A549 treated with DMSO at 1 μM for 4 hours (cell line): ENCODE measurements around the gene RSPO1. TPM values are rescaled to one million over a fixed set of nuclear protein-coding genes. Genes with fewer than 3 reads are reported as not detected.

ENCODE experiments used
- total RNA-seq: library from RNA; stranded (reverse); fragments of 200-300 nt; extraction: Qiagen RNA extraction; gene quantifications from 5 replicates; pipeline ENCODE4 v1.2.3, GENCODE V29; 2022; ENCODE audit warnings: low read depth

The RSPO1 gene
- total RNA-seq = 0.08 to 0.21 TPM (median 0.09 TPM) in 5 replicates

GRCh38 chr1:37634244-37634991 is at the start of gene RSPO1:
Gene RSPO1 (minus strand): TSS chr1:37634892. CDS start chr1:37629661, 5,231 bp downstream.

GRCh38 chr1:37595440-37596181 is 39.1 kb downstream of the RSPO1 start, which contains the start of gene GNL2:
Gene GNL2 (minus strand): TSS chr1:37595937. CDS start chr1:37595822, 115 bp downstream.

Other genes with a start within 250 kb of the RSPO1 start
- 16.0 to 18.4 TPM (median 17.8 TPM) in 5 replicates for gene ZC3H12A, start 160.3 kb downstream of the RSPO1 start, total RNA-seq
- gene MEAF6, start 120.1 kb downstream of the RSPO1 start, total RNA-seq = 29.4 to 37.3 TPM (median 36.9 TPM) in 5 replicates
- gene SNIP1, start 80.6 kb downstream of the RSPO1 start, total RNA-seq = 8.3 to 12.7 TPM (median 11.8 TPM) in 5 replicates
- 0.02 to 0.43 TPM (median 0.05 TPM) in 3 of 5 replicates, not detected in the others for gene DNALI1, start 78.0 kb downstream of the RSPO1 start, total RNA-seq
- 50.1 to 63.8 TPM (median 55.8 TPM) in 5 replicates for gene GNL2, start 39.0 kb downstream of the RSPO1 start, total RNA-seq
- 47.5 to 51.4 TPM (median 48.9 TPM) in 5 replicates for gene CDCA8, start 57.6 kb upstream of the RSPO1 start, total RNA-seq
- 0.58 to 1.0 TPM (median 0.77 TPM) in 5 replicates for gene EPHA10, start 130.2 kb upstream of the RSPO1 start, total RNA-seq
- gene MANEAL, start 159.0 kb upstream of the RSPO1 start, total RNA-seq = 24.1 to 27.2 TPM (median 26.6 TPM) in 5 replicates
- 34.0 to 61.2 TPM (median 52.0 TPM) in 5 replicates for gene C1orf122, start 172.9 kb upstream of the RSPO1 start, total RNA-seq
- 13.9 to 20.8 TPM (median 19.7 TPM) in 5 replicates for gene YRDC, start 173.3 kb upstream of the RSPO1 start, total RNA-seq
- 4.4 to 7.7 TPM (median 4.8 TPM) in 5 replicates for gene MTF1, start 224.7 kb upstream of the RSPO1 start, total RNA-seq